H1 (cell line): ENCODE results near the gene PGF. TPM values are rescaled to one million over a fixed set of nuclear protein-coding genes. Genes with fewer than 3 reads are reported as not detected.

ENCODE experiments used
- CBX8 ChIP-seq: fragments of 300-800, 300-1000 bp; sonication (generic); IDR thresholded peaks from 2 replicates; pipeline ENCODE4 v1.7.1; 2016; ENCODE audit warnings: low read depth, low read length, borderline replicate concordance
- CHD2 ChIP-seq: IDR thresholded peaks from 2 replicates; pipeline ENCODE4 v1.6.1; 2012; ENCODE audit warnings: low read length, improper control_type of control experiment
- JUND ChIP-seq: IDR thresholded peaks from 2 replicates; pipeline ENCODE4 v1.6.1; 2011; ENCODE audit warnings: mild to moderate bottlenecking, improper control_type of control experiment, low read length
- SP1 ChIP-seq: IDR thresholded peaks from 2 replicates; pipeline ENCODE4 v1.6.1; 2011; ENCODE audit warnings: low read depth, low read length
- TCF12 ChIP-seq: IDR thresholded peaks from 2 replicates; pipeline ENCODE4 v1.6.1; 2011; ENCODE audit warnings: low read depth, mild to moderate bottlenecking, low read length
- polyA plus RNA-seq, 7 experiments: library from polyadenylated mRNA; depleted of rRNA in 3 of 7; stranded (reverse) in 5 of 7; unstranded in 2 of 7; fragments of >200 nt in 5 of 7; fragments of 200-250 nt in 2 of 7; gene quantifications; 1 replicate in 5 of 7; 2 replicates in 1 of 7; 4 replicates in 1 of 7; pipeline versions ENCODE4 v1.2.1 to v1.2.3, GENCODE V29; 2011 to 2013; ENCODE audit warnings: missing spikeins in 2 of 7, mixed read lengths in 2 of 7
- total RNA-seq: library from RNA; stranded (reverse); fragmentation: NEBNext Ultra II Directional; extraction: Animal tissue kit (Norgen Biotek cat#: 25700); gene quantifications from 2 replicates; pipeline ENCODE4 v1.2.1, GENCODE V29; 2021

Gene PGF
- total and polyA plus RNA-seq, 2 of the 8 experiments (the other 6 are each of a cell fraction or from before 2014, with no cell fraction given), result 2.1 to 4.1 TPM

DNA sequence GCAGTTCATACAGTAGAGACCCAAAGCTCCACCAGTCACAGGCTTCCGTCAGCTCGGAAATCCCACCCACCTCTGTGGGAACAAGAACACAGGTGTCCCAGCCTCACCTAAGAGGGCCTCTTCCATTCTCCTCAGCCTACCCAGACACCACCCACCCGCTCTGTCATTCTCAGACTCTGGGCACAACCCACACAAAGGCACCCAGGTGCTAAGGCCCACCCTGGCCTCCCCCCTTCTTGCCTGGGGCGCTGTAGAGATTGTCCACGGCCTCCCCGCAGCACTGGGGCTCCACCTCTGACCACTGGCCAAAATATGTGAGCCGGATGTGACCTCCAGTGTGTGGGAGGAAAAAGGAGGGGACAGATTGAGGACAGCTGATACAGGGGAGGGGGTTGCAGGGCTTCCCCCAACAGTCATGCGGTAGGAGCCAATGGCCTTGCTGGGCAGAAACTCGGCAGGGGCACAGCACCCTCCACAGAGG is 46.5 kb downstream of the PGF start (continued):
- TF ChIP-seq CBX8 (no peak), CHD2 (no peak), SP1 (no peak), JUND (no peak), TCF12 (no peak)
- TF ChIP-seq, all 59 proteins: peak for 0
